ENCODE measurements around the gene GALNT5.

The GALNT5 gene

DNA sequence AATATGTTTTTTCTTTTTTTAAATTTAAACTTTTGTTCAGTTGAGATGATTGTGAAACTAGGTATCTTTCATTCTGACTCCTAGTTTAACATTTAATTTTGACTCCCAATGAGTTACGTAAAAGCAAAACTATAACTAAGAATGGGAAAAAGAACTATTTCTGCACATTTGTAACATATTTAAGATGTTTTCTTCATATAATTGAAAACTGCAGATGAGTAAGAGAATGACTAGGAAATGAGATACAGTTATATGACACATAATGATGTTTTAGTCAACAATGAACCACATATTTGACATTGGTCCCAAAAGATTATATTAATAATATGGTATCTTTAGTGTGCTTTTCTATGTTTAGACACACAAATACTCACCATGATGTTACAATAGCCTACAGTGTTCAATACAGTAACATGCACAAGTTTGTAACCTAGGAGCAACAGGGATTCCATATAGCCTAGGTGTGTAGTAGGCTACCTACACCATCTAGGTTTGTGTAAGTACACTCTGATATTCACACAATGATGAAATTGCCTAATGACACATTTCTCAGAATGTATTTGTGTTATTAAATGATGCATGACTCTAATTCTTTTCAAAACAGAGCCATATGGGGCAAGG is 55.5 kb downstream of the GALNT5 start:
- Histone ChIP-seq H3K36me3 (ENCODE audit: control insufficient read depth, insufficient read depth, low read length) (no peaks in the 10 kb centered on the region), H3K27ac (ENCODE audit: low read depth, low read length) (no peak overlapping the region), H3K4me3 (ENCODE audit: low read depth, low read length) (no peak overlapping the region), H3K4me1 (ENCODE audit: control insufficient read depth, insufficient read depth, low read length) (peaks cover 24% of the 10 kb centered on the region), H3K9ac (ENCODE audit: low read depth, low read length) (no peak overlapping the region), H3K9me3 (ENCODE audit: control insufficient read depth, insufficient read depth, low read length) (no peaks in the 10 kb centered on the region), H3K27me3 (ENCODE audit: control insufficient read depth, insufficient read depth, low read length) (no peaks in the 10 kb centered on the region)

DNA sequence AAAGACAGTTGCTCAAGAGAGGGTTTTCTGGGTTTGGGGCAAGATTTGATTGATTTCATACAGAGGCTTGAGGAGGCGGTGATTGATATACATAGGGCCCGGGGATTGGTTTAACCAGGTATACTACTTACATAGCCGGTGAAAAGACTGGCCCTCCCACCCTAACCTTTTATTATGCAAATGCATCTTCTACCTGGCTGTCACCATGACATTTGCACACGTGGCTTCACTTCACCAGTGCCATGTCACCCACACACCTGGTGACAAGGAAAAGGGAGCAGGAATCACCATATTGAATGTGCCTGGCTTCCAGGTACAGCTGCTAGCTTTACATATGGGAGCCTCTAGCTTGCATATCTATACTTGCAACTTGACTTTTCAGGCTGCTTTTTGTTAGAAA is 58.4 kb downstream of the GALNT5 start:
- H3K27ac ChIP-seq (ENCODE audit: low read depth, low read length) = no peak overlapping the region
- H3K4me1 ChIP-seq (ENCODE audit: control insufficient read depth, insufficient read depth, low read length) = peaks cover 22% of the 10 kb centered on the region
- H3K4me3 ChIP-seq (ENCODE audit: low read depth, low read length) = no peak overlapping the region
- no peak overlapping the region for H3K9ac ChIP-seq (ENCODE audit: low read depth, low read length)
- no peaks in the 10 kb centered on the region for H3K36me3 ChIP-seq (ENCODE audit: control insufficient read depth, insufficient read depth, low read length)
- no peaks in the 10 kb centered on the region for H3K27me3 ChIP-seq (ENCODE audit: control insufficient read depth, insufficient read depth, low read length)
- no peaks in the 10 kb centered on the region for H3K9me3 ChIP-seq (ENCODE audit: control insufficient read depth, insufficient read depth, low read length)

DNA sequence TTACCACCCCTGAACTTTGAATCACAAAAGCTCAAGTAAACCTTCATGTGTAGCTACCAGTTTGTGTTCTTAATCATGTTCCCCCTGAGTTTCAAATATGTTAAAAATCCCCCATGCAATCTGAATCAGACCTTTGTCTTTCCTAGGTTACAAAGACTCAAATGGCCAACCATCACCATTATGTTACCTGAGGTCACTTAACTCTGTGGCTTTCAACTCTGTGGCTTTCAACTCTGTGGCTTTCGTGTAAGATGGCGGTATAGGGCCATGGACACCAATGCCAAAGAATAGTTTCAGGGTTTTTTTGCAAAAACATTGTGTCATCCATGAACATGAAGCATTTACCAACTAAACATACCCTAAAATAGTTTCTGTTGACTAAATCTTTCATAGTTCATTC is 61.4 kb downstream of the GALNT5 start:
- no peak overlapping the region for H3K9ac ChIP-seq (ENCODE audit: low read depth, low read length)
- H3K27ac ChIP-seq (ENCODE audit: low read depth, low read length) = no peak overlapping the region
- no peaks in the 10 kb centered on the region for H3K36me3 ChIP-seq (ENCODE audit: control insufficient read depth, insufficient read depth, low read length)
- H3K4me1 ChIP-seq (ENCODE audit: control insufficient read depth, insufficient read depth, low read length) = peaks cover 33% of the 10 kb centered on the region
- H3K27me3 ChIP-seq (ENCODE audit: control insufficient read depth, insufficient read depth, low read length) = no peaks in the 10 kb centered on the region
- no peak overlapping the region for H3K4me3 ChIP-seq (ENCODE audit: low read depth, low read length)
- no peaks in the 10 kb centered on the region for H3K9me3 ChIP-seq (ENCODE audit: control insufficient read depth, insufficient read depth, low read length)

DNA sequence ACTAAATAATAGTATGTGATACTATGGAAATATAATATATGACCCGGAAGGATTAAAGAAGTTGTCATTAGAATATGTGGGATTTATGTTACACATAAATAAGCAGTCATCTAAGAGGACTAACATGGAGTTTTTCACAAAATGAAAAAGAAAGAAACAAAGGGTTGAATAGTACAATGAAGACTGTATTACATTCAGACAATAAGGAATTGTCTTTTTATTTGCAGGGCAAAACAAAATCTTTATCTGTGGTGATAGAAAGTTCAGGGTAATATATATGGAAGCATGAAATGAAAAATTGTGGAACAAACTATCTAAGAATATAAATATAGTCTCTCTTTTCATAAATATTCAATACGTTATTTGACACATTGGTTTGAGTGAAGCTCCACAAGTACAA is 62.3 kb downstream of the GALNT5 start:
- Histone ChIP-seq H3K4me1 (ENCODE audit: control insufficient read depth, insufficient read depth, low read length) (peaks cover 33% of the 10 kb centered on the region), H3K27ac (ENCODE audit: low read depth, low read length) (no peak overlapping the region), H3K9ac (ENCODE audit: low read depth, low read length) (no peak overlapping the region), H3K27me3 (ENCODE audit: control insufficient read depth, insufficient read depth, low read length) (no peaks in the 10 kb centered on the region), H3K36me3 (ENCODE audit: control insufficient read depth, insufficient read depth, low read length) (no peaks in the 10 kb centered on the region), H3K4me3 (ENCODE audit: low read depth, low read length) (no peak overlapping the region), H3K9me3 (ENCODE audit: control insufficient read depth, insufficient read depth, low read length) (no peaks in the 10 kb centered on the region)

DNA sequence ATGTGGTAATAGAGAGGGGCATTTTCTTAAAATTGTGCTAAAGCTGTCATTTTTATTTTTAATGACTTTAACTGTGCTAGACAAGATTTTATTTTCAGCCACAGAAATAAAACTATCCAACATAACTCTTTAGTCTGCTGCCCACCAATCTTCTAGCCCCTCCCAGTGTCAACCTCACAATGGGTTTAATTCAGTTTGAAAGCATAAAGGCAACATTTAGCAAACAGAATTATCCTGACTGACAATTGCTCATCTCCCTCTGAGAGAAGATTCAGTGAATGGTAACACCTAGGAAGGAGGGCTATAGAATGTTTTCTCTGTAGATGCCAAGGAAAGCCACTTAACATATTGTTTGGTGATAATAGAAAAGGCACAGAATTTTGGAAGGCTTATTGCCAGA is 62.9 kb downstream of the GALNT5 start:
- H3K4me1 ChIP-seq (ENCODE audit: control insufficient read depth, insufficient read depth, low read length) = peaks cover 37% of the 10 kb centered on the region
- H3K9me3 ChIP-seq (ENCODE audit: control insufficient read depth, insufficient read depth, low read length) = no peaks in the 10 kb centered on the region
- no peak overlapping the region for H3K4me3 ChIP-seq (ENCODE audit: low read depth, low read length)
- no peaks in the 10 kb centered on the region for H3K27me3 ChIP-seq (ENCODE audit: control insufficient read depth, insufficient read depth, low read length)
- no peaks in the 10 kb centered on the region for H3K36me3 ChIP-seq (ENCODE audit: control insufficient read depth, insufficient read depth, low read length)
- H3K9ac ChIP-seq (ENCODE audit: low read depth, low read length) = no peak overlapping the region
- H3K27ac ChIP-seq (ENCODE audit: low read depth, low read length) = no peak overlapping the region

DNA sequence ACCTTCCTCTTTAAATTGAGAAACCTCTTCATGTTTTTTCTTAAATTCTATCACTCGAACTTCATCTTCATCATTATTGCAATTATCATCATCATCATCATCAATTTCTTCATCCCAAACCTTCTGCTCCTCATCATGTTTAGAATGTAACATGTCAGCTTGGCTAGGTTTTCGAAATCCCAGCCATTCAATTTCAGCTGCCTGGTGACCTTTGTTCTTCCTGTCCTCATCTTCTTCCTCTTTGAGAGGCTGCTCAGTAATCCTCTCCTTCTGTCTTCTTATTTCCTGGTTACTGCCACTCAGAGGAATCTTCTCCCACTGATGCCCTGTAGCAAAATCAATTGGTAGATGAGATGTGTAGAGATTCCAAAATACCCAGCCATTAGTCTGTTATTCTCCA is 64.0 kb downstream of the GALNT5 start:
- Histone ChIP-seq H3K9me3 (ENCODE audit: control insufficient read depth, insufficient read depth, low read length) (no peaks in the 10 kb centered on the region), H3K9ac (ENCODE audit: low read depth, low read length) (no peak overlapping the region), H3K36me3 (ENCODE audit: control insufficient read depth, insufficient read depth, low read length) (no peaks in the 10 kb centered on the region), H3K4me1 (ENCODE audit: control insufficient read depth, insufficient read depth, low read length) (peaks cover 38% of the 10 kb centered on the region), H3K27ac (ENCODE audit: low read depth, low read length) (no peak overlapping the region), H3K4me3 (ENCODE audit: low read depth, low read length) (no peak overlapping the region), H3K27me3 (ENCODE audit: control insufficient read depth, insufficient read depth, low read length) (no peaks in the 10 kb centered on the region)

DNA sequence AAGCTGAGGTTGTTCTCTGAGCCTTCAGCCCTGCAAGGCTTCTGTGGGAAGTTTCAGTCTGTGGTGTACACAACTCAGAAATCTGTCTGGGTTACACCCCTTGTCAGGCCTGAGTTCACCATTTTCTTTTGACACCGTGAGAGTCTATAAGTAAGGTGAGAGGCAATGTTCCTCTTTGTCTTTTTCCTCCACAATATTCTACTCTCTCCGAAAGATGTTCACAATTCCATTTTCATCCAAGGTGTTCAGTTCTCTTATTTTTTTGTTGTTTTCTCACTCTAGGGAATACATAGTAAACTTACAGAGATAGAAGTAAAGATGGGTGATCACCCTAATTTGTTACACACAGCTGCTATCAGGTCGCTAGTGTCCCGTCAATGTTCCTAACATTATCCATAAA is 64.9 kb downstream of the GALNT5 start:
- H3K4me1 ChIP-seq (ENCODE audit: control insufficient read depth, insufficient read depth, low read length) = peaks cover 37% of the 10 kb centered on the region

DNA sequence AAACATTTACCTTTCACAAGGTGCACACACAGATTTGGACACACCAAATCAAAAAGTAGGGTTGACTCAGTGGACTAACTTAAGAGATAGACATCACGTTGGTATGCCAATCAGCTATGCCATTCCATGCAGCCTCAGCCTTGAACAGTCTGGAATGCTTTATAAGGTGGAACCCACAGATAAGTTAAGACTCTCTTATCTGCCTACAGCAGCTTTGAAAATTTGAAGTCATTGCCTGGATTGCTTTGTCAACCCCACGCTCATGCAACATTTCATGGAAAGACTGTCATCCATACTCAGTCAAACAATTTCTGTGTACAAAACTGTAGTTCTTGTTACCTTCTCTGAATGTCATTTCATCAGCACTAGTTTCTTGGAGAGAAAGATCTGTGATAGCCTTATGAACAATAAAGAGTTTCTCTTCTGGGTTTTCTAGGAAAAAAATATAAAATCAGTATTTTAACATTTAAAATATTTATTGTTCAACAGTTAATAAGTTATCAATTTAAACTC is 66.9 kb downstream of the GALNT5 start:
- Histone ChIP-seq H3K27me3 (ENCODE audit: control insufficient read depth, insufficient read depth, low read length) (no peaks in the 10 kb centered on the region), H3K4me3 (ENCODE audit: low read depth, low read length) (no peak overlapping the region), H3K9me3 (ENCODE audit: control insufficient read depth, insufficient read depth, low read length) (no peaks in the 10 kb centered on the region), H3K4me1 (ENCODE audit: control insufficient read depth, insufficient read depth, low read length) (peaks cover 37% of the 10 kb centered on the region), H3K36me3 (ENCODE audit: control insufficient read depth, insufficient read depth, low read length) (no peaks in the 10 kb centered on the region), H3K9ac (ENCODE audit: low read depth, low read length) (no peak overlapping the region), H3K27ac (ENCODE audit: low read depth, low read length) (no peak overlapping the region)

More for the DNA sequence above, 64.9 kb downstream of the GALNT5 start:
- H3K9ac ChIP-seq (ENCODE audit: low read depth, low read length) = no peak overlapping the region
- no peaks in the 10 kb centered on the region for H3K9me3 ChIP-seq (ENCODE audit: control insufficient read depth, insufficient read depth, low read length)
- no peaks in the 10 kb centered on the region for H3K36me3 ChIP-seq (ENCODE audit: control insufficient read depth, insufficient read depth, low read length)
- H3K4me3 ChIP-seq (ENCODE audit: low read depth, low read length) = no peak overlapping the region
- H3K27me3 ChIP-seq (ENCODE audit: control insufficient read depth, insufficient read depth, low read length) = no peaks in the 10 kb centered on the region
- H3K27ac ChIP-seq (ENCODE audit: low read depth, low read length) = no peak overlapping the region

DNA sequence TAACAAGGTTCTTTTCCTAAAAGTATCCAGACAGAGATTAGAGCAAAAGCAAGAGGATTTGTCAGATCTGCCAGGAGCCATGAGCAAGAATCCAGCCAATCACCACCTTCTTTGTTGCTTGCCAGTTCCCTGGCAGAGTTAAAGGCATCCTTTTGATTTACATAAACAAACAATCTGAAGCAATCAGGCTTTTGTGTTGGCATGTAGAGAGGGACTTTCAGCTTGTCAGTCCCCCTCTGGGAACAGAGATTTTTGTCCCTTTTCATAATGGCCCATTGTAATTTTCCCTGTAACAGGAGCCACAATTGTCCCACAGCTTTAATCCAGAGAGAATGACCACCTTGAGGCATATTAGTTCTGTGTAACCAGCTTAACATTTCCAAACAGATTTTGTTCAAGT is 68.3 kb downstream of the GALNT5 start, which contains the start of gene ERMN:
ERMN (minus strand) TSS at position 39 of the 400 bp plus-strand sequence. CDS start 182 bp downstream, outside the sequence.
- H3K4me3 ChIP-seq (ENCODE audit: low read depth, low read length) = 0 out of 2 replicates have a peak within 1 kb of the TSS, but pooled peaks have one; percentile 16
- H3K4me1 ChIP-seq (ENCODE audit: control insufficient read depth, insufficient read depth, low read length) = peaks cover 30% of the 10 kb centered on the region
- H3K9me3 ChIP-seq (ENCODE audit: control insufficient read depth, insufficient read depth, low read length) = no peaks in the 10 kb centered on the region
- H3K9ac ChIP-seq (ENCODE audit: low read depth, low read length) = no peak within 1 kb of the TSS
- H3K36me3 ChIP-seq (ENCODE audit: control insufficient read depth, insufficient read depth, low read length) = no peaks in the 10 kb centered on the region
- H3K27ac ChIP-seq (ENCODE audit: low read depth, low read length) = peak within 1 kb of the TSS; percentile 65
- no peaks in the 10 kb centered on the region for H3K27me3 ChIP-seq (ENCODE audit: control insufficient read depth, insufficient read depth, low read length)

DNA sequence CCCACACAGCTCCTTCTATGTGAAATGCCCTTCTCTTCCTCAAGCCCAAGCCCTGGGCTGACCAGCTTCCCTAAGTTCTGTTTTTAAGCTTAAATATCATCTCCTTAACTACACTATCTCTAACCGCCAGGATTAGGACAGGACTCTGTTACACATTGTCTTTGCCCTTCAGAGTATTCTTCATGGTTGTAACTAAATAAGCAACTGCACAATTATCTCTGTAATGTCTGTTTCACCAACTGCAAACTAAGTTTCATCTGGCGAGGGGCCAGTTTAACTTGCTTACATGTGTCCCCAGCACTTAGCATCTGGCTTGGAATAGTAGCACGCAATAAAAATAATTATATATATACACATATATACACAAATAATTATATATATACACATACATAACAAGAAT is 69.2 kb downstream of the GALNT5 start:
- no peaks in the 10 kb centered on the region for H3K9me3 ChIP-seq (ENCODE audit: control insufficient read depth, insufficient read depth, low read length)

DNA sequence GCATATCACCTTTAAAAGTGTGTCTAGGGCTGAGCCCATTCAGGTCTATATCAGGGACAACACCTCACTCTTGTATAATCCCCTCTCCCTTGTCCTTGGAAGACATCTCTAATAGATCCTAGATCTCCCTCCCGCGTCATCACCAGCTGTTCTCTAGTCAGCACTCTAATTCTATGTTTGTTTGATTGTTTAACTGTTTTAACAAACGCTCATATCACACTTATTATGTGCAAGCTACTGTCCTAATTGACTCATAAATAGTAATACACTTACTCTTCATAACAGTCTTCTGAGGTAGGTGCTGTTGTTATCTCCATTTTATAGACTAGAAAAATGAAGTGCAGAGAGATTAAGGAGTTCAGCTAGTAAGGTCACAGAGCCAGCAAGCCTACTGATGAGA is 69.7 kb downstream of the GALNT5 start:
- H3K36me3 ChIP-seq (ENCODE audit: control insufficient read depth, insufficient read depth, low read length) = no peaks in the 10 kb centered on the region
- no peak overlapping the region for H3K27ac ChIP-seq (ENCODE audit: low read depth, low read length)
- H3K9ac ChIP-seq (ENCODE audit: low read depth, low read length) = no peak overlapping the region
- H3K4me1 ChIP-seq (ENCODE audit: control insufficient read depth, insufficient read depth, low read length) = peaks cover 18% of the 10 kb centered on the region
- no peak overlapping the region for H3K4me3 ChIP-seq (ENCODE audit: low read depth, low read length)
- no peaks in the 10 kb centered on the region for H3K9me3 ChIP-seq (ENCODE audit: control insufficient read depth, insufficient read depth, low read length)
- H3K27me3 ChIP-seq (ENCODE audit: control insufficient read depth, insufficient read depth, low read length) = no peaks in the 10 kb centered on the region

More for the DNA sequence above, 69.2 kb downstream of the GALNT5 start:
- Histone ChIP-seq H3K27me3 (ENCODE audit: control insufficient read depth, insufficient read depth, low read length) (no peaks in the 10 kb centered on the region), H3K36me3 (ENCODE audit: control insufficient read depth, insufficient read depth, low read length) (no peaks in the 10 kb centered on the region), H3K27ac (ENCODE audit: low read depth, low read length) (no peak overlapping the region), H3K9ac (ENCODE audit: low read depth, low read length) (no peak overlapping the region), H3K4me3 (ENCODE audit: low read depth, low read length) (no peak overlapping the region), H3K4me1 (ENCODE audit: control insufficient read depth, insufficient read depth, low read length) (peaks cover 22% of the 10 kb centered on the region)

Measured in HUES48 (cell line).